Breast epithelium (tissue), 4 donors: ENCODE measurements around the gene SLC38A10. TPM values are rescaled to one million over a fixed set of nuclear protein-coding genes. Genes with fewer than 3 reads are reported as not detected.

Experiments used
- DNase-seq, 2 donors: peaks; one replicate each; pipeline ENCODE4 v3.0.0-alpha.2; 2019; ENCODE audit warnings: low spot score in 2 of 2
- H3K27ac ChIP-seq, 2 donors: fragments of 200-600 bp; sonication (generic) in 1 of 2; one replicate each; pipeline ENCODE4 v1.5.1; 2016 to 2019; ENCODE audit warnings: mild to moderate bottlenecking in 1 of 2
- H3K27me3 ChIP-seq, 2 donors: fragments of 200-600 bp; sonication (generic) in 1 of 2; one replicate each; pipeline versions ENCODE4 v1.5.1 to v1.6.0; 2017 to 2019; ENCODE audit warnings: control low read depth in 1 of 2, mild to moderate bottlenecking in 1 of 2
- H3K36me3 ChIP-seq: fragments of 200-600 bp; one replicate; pipeline ENCODE4 v1.5.1; 2019
- H3K4me1 ChIP-seq, 2 donors: fragments of 200-600 bp; sonication (generic); one replicate each; pipeline ENCODE4 v1.5.1; 2016 to 2019; ENCODE audit warnings: control low read depth in 1 of 2
- H3K4me3 ChIP-seq, 3 donors: fragments of 200-600 bp; sonication (generic); 1 replicate in 2 of 3; 2 replicates in 1 of 3; pipeline ENCODE4 v1.5.1; 2016 to 2019; ENCODE audit warnings: mild to moderate bottlenecking in 3 of 3, moderate library complexity in 2 of 3
- H3K9me3 ChIP-seq, 2 donors: fragments of 200-600 bp; sonication (generic) in 1 of 2; one replicate each; pipeline ENCODE4 v1.5.1; 2016 to 2019; ENCODE audit warnings: control low read depth in 1 of 2
- CTCF ChIP-seq, 3 donors: fragments of 450-650 bp; IDR thresholded peaks; one replicate each; pipeline ENCODE4 v1.5.1; 2016 to 2017; ENCODE audit warnings: antibody characterized with exemption in 3 of 3, mild to moderate bottlenecking in 3 of 3, moderate library complexity in 3 of 3
- POLR2A ChIP-seq: fragments of 450-650 bp; IDR thresholded peaks from one replicate; pipeline ENCODE4 v1.6.1; 2016; ENCODE audit warnings: antibody characterized with exemption, mild to moderate bottlenecking, moderate library complexity
- POLR2AphosphoS5 ChIP-seq, 3 donors: sonication (generic); formaldehyde crosslinking; IDR thresholded peaks; one replicate each; pipeline ENCODE4 v1.6.1; 2017; ENCODE audit warnings: antibody characterized with exemption in 3 of 3
- intact Hi-C: fragments of 100-400 bp; cut with DNase I; formaldehyde crosslinking; loops from one replicate; pipeline ENCODE4 v1.15.1; 2023; ENCODE audit warnings: low total_unique reads
- total RNA-seq, 3 donors: library from RNA; depleted of rRNA; stranded (reverse); fragments of >200 nt; gene quantifications; one replicate each; pipeline ENCODE4 v1.1.0, GENCODE V29; 2016

SLC38A10 gene
- total RNA-seq, 3 donors from 2014 or later: 52.4 to 104 (median 85.2) TPM

GRCh38 chr17:81252987-81253329 lies 42.1 kb downstream of the SLC38A10 start:
- no peak for TF ChIP-seq POLR2AphosphoS5 (IDR thresholded peaks at IDR 0.05)
- TF ChIP-seq POLR2A: no peak
- no peak for TF ChIP-seq CTCF (IDR thresholded peaks at IDR 0.05)
- no peaks in the 10 kb centered on the region for H3K4me1 ChIP-seq
- intact Hi-C loops: loop anchor here (2.0 to 10.0 kb wide), 2 partner anchors 232 to 594 kb away; no protein-coding TSS in a partner anchor
- no peak overlapping the region for H3K4me3 ChIP-seq
- no peaks in the 10 kb centered on the region for H3K9me3 ChIP-seq
- no peaks in the 10 kb centered on the region for H3K27me3 ChIP-seq
- no peak for DNase-seq
- H3K27ac ChIP-seq: no peak overlapping the region
- H3K36me3 ChIP-seq: no peaks in the 10 kb centered on the region

- TF ChIP-seq CTCF (IDR thresholded peaks at IDR 0.05) (no peak), POLR2AphosphoS5 (IDR thresholded peaks at IDR 0.05) (no peak), POLR2A (no peak)
- intact Hi-C loops: loop anchor here (2.0 to 10.0 kb wide), 2 partner anchors 232 to 594 kb away; no protein-coding TSS in a partner anchor
- no peaks in the 10 kb centered on the region for H3K9me3 ChIP-seq
- H3K27me3 ChIP-seq: no peaks in the 10 kb centered on the region
- H3K27ac ChIP-seq: no peak overlapping the region
- no peak for DNase-seq
- no peaks in the 10 kb centered on the region for H3K36me3 ChIP-seq
- no peaks in the 10 kb centered on the region for H3K4me1 ChIP-seq
- no peak overlapping the region for H3K4me3 ChIP-seq
Measured at GRCh38 chr17:81252326-81252986, 42.7 kb downstream of the SLC38A10 start.

GRCh38 chr17:81251709-81252301 lies 43.3 kb downstream of the SLC38A10 start:
- intact Hi-C loops: loop anchor here (2.0 to 10.0 kb wide), 2 partner anchors 233 to 595 kb away; no protein-coding TSS in a partner anchor
- Histone ChIP-seq H3K4me1 (no peaks in the 10 kb centered on the region), H3K36me3 (no peaks in the 10 kb centered on the region), H3K4me3 (no peak overlapping the region), H3K27me3 (no peaks in the 10 kb centered on the region), H3K9me3 (no peaks in the 10 kb centered on the region), H3K27ac (no peak overlapping the region)
- TF ChIP-seq POLR2A: no peak
- no peak for DNase-seq

- TF ChIP-seq POLR2A: no peak
- TF ChIP-seq CTCF (IDR thresholded peaks at IDR 0.05): no peak
- no peak for TF ChIP-seq POLR2AphosphoS5 (IDR thresholded peaks at IDR 0.05)
- Histone ChIP-seq H3K27ac (no peak overlapping the region), H3K27me3 (no peaks in the 10 kb centered on the region), H3K4me1 (no peaks in the 10 kb centered on the region), H3K9me3 (no peaks in the 10 kb centered on the region), H3K4me3 (no peak overlapping the region), H3K36me3 (no peaks in the 10 kb centered on the region)
- intact Hi-C loops: loop anchor here (10.0 kb wide), 1 partner anchor 234 kb away; no protein-coding TSS in a partner anchor
- DNase-seq: no peak
Measured at GRCh38 chr17:81251094-81251708, 43.9 kb downstream of the SLC38A10 start.

- H3K9me3 ChIP-seq: no peaks in the 10 kb centered on the region
- no peak for DNase-seq
- H3K4me3 ChIP-seq: no peak overlapping the region
- H3K27me3 ChIP-seq: no peaks in the 10 kb centered on the region
- no peaks in the 10 kb centered on the region for H3K4me1 ChIP-seq
- no peaks in the 10 kb centered on the region for H3K36me3 ChIP-seq
- H3K27ac ChIP-seq: no peak overlapping the region
- no peak for TF ChIP-seq POLR2AphosphoS5 (IDR thresholded peaks at IDR 0.05)
- no peak for TF ChIP-seq POLR2A
- no peak for TF ChIP-seq CTCF (IDR thresholded peaks at IDR 0.05)
- intact Hi-C loops: loop anchor here (10.0 kb wide), 1 partner anchor 234 kb away; no protein-coding TSS in a partner anchor
Measured at GRCh38 chr17:81250286-81251093, 44.6 kb downstream of the SLC38A10 start.
